HCT116 (cell line): ENCODE data around the gene FPR1. TPM values are rescaled to one million over a fixed set of nuclear protein-coding genes. Genes with fewer than 3 reads are reported as not detected.

Experiments used
- ATAC-seq: fragments of 200-7000 bp; cut with Tn5 transposase; 2 replicates; pipeline ENCODE4 v1.9.1; 2020; ENCODE audit warnings: mild to moderate bottlenecking, moderate library complexity
- BruUV-seq: library from RNA; stranded (reverse); fragments of 400-500 nt; replicated peaks from 2 replicates; lab custom pipeline; 2021; lab: Mats Ljungman, UMichigan
- CTCF ChIA-PET: fragments of 300-600 bp; sonication (Branson Sonifier 250); formaldehyde crosslinking; loops from one replicate; lab custom pipeline; 2021; ENCODE audit warnings: antibody characterized with exemption; lab: Charles Lee
- POLR2A ChIA-PET: fragments of 300-600, 350-600 bp; sonication (Branson Sonifier 250); formaldehyde crosslinking; loops from one replicate; lab custom pipeline; 2021; ENCODE audit warnings: antibody characterized with exemption; lab: Charles Lee
- RAD21 ChIA-PET, 2 experiments: fragments of 300-600 bp; sonication (Branson Sonifier 250); formaldehyde crosslinking; loops; one replicate each; lab custom pipeline; 2023; ENCODE audit warnings: low total read pairs in 2 of 2; ENCODE audit not compliant: uncharacterized antibody in 2 of 2, unreplicated experiment in 2 of 2, low non-redundant PET in 1 of 2; lab: Charles Lee
- DNase-seq: peaks from one replicate; pipeline ENCODE4 v3.0.0-alpha.2; 2010; ENCODE audit warnings: low read depth, low spot score
- H2AFZ ChIP-seq: fragments of 200-600 bp; shearing (Covaris generic), sonication (generic); 2 replicates; pipeline ENCODE4 v1.6.1; 2017; ENCODE audit warnings: low read depth, mixed run types, mixed read lengths, antibody characterized with exemption, low read length; ENCODE audit not compliant: poor library complexity, severe bottlenecking
- H3K27ac ChIP-seq: 2 replicates; pipeline ENCODE4 v1.5.1; 2012; ENCODE audit warnings: low read depth, low read length
- H3K27me3 ChIP-seq: fragments of 200-600 bp; sonication (generic); 2 replicates; pipeline ENCODE4 v1.6.1; 2016; ENCODE audit warnings: mixed run types, low read length, mixed read lengths; ENCODE audit not compliant: insufficient read depth
- H3K36me3 ChIP-seq, 2 experiments: fragments of 200-500 bp in 1 of 2; fragments of 200-600 bp in 1 of 2; sonication (Bioruptor generic) in 1 of 2; sonication (generic) in 1 of 2; 2 replicates each; pipeline versions ENCODE4 v1.5.1 to v1.6.1; 2014 to 2016; ENCODE audit warnings: low read length in 2 of 2, inconsistent platforms in 1 of 2, mixed read lengths in 1 of 2, mixed run types in 1 of 2; ENCODE audit not compliant: insufficient read depth in 2 of 2, control insufficient read depth in 1 of 2
- H3K4me1 ChIP-seq, 2 experiments: fragments of 200-600 bp in 1 of 2; sonication (generic) in 1 of 2; 2 replicates each; pipeline versions ENCODE4 v1.5.1 to v1.6.1; 2012 to 2017; ENCODE audit warnings: low read length in 2 of 2, inconsistent platforms in 1 of 2, mild to moderate bottlenecking in 1 of 2, mixed read lengths in 1 of 2, mixed run types in 1 of 2, moderate library complexity in 1 of 2; ENCODE audit not compliant: insufficient read depth in 2 of 2, control insufficient read depth in 1 of 2
- H3K4me2 ChIP-seq: fragments of 200-600 bp; sonication (generic); 2 replicates; pipeline ENCODE4 v1.6.1; 2017; ENCODE audit warnings: mixed run types, low read length, mixed read lengths
- H3K4me3 ChIP-seq, 2 experiments: fragments of 200-600 bp in 1 of 2; sonication (generic) in 1 of 2; replicated peaks in 1 of 2; 2 replicates each; pipeline ENCODE4 v1.5.1; 2011 to 2016; ENCODE audit warnings: low read length in 2 of 2, control low read depth in 1 of 2, low read depth in 1 of 2, mild to moderate bottlenecking in 1 of 2, mixed read lengths in 1 of 2, mixed run types in 1 of 2
- H3K79me2 ChIP-seq: fragments of 200-600 bp; sonication (generic); 2 replicates; pipeline ENCODE4 v1.6.1; 2017; ENCODE audit warnings: mild to moderate bottlenecking, mixed run types, low read length, moderate library complexity, mixed read lengths; ENCODE audit not compliant: insufficient read depth
- H3K9ac ChIP-seq: fragments of 200-600 bp; sonication (generic); 2 replicates; pipeline ENCODE4 v1.6.1; 2016; ENCODE audit warnings: low read length, mixed read lengths
- H3K9me2 ChIP-seq: fragments of 200-600 bp; sonication (generic), shearing (Covaris generic); 2 replicates; pipeline ENCODE4 v1.6.1; 2017; ENCODE audit warnings: mixed run types, mild to moderate bottlenecking, moderate library complexity; ENCODE audit not compliant: insufficient read depth
- H3K9me3 ChIP-seq, 2 experiments: fragments of 200-500 bp in 1 of 2; fragments of 200-600 bp in 1 of 2; sonication (Bioruptor generic) in 1 of 2; sonication (generic) in 1 of 2; 2 replicates each; pipeline ENCODE4 v1.6.1; 2014 to 2017; ENCODE audit warnings: low read length in 2 of 2, mixed read lengths in 2 of 2, inconsistent platforms in 1 of 2, low read depth in 1 of 2, mild to moderate bottlenecking in 1 of 2, mixed run types in 1 of 2, moderate library complexity in 1 of 2; ENCODE audit not compliant: control insufficient read depth in 1 of 2, insufficient read depth in 1 of 2
- H4K20me1 ChIP-seq: fragments of 200-600 bp; sonication (generic), shearing (Covaris generic); 2 replicates; pipeline ENCODE4 v1.6.1; 2017; ENCODE audit warnings: mixed run types, mild to moderate bottlenecking, moderate library complexity; ENCODE audit not compliant: insufficient read depth
- CBX3 ChIP-seq: IDR thresholded peaks from 2 replicates; pipeline ENCODE4 v1.6.1; 2012; ENCODE audit warnings: low read depth
- EZH2 ChIP-seq: fragments of 200-600 bp; sonication (generic); IDR thresholded peaks from 2 replicates; pipeline ENCODE4 v1.6.1; 2017; ENCODE audit warnings: antibody characterized with exemption, mixed run types
- EZH2phosphoT487 ChIP-seq: fragments of 200-600 bp; IDR thresholded peaks from 2 replicates; pipeline ENCODE4 v1.6.1; 2018; ENCODE audit warnings: antibody characterized with exemption, borderline replicate concordance
- FOSL1 ChIP-seq: IDR thresholded peaks from 2 replicates; pipeline ENCODE4 v1.6.1; 2012; ENCODE audit warnings: low read depth
- JUND ChIP-seq: IDR thresholded peaks from 2 replicates; pipeline ENCODE4 v1.6.1; 2012
- POLR2AphosphoS5 ChIP-seq: IDR thresholded peaks from 2 replicates; pipeline ENCODE4 v1.6.1; 2011; ENCODE audit warnings: mild to moderate bottlenecking, low read depth, low read length, moderate library complexity
- RAD21 ChIP-seq: IDR thresholded peaks from 2 replicates; pipeline ENCODE4 v1.6.1; 2012; ENCODE audit warnings: low read depth, mild to moderate bottlenecking
- SP1 ChIP-seq: IDR thresholded peaks from 2 replicates; pipeline ENCODE4 v1.6.1; 2012; ENCODE audit warnings: low read depth
- TCF7L2 ChIP-seq: IDR thresholded peaks from 2 replicates; pipeline ENCODE4 v1.7.0; 2011; ENCODE audit warnings: borderline replicate concordance, inconsistent platforms; ENCODE audit not compliant: insufficient read depth, insufficient read length; ENCODE audit errors: extremely low read depth
- YY1 ChIP-seq: IDR thresholded peaks from 2 replicates; pipeline ENCODE4 v1.6.1; 2011; ENCODE audit warnings: low read length, low read depth, moderate library complexity, mild to moderate bottlenecking; ENCODE audit not compliant: insufficient replicate concordance; ENCODE audit errors: extremely low read depth
- ZFX ChIP-seq: fragments of 450-650 bp; IDR thresholded peaks from 2 replicates; pipeline ENCODE4 v1.6.1; 2017
- ZNF274 ChIP-seq: fragments of 200-500 bp; sonication (Bioruptor generic); IDR thresholded peaks from 2 replicates; pipeline ENCODE4 v1.6.1; 2014; ENCODE audit warnings: mild to moderate bottlenecking, low read depth, low read length, inconsistent platforms
- intact Hi-C: fragments of 100-400 bp; cut with micrococcal nuclease; formaldehyde crosslinking; loops from 2 replicates; pipeline ENCODE4 v1.10.0; 2022
- total RNA-seq: library from RNA; stranded (reverse); gene quantifications from one replicate; pipeline ENCODE4 v1.2.1, GENCODE V29; 2021; ENCODE audit not compliant: unreplicated experiment
- TF ChIP-seq, protein P1 (sequence below): IDR thresholded peaks from 2 replicates; pipeline ENCODE4 v1.6.1; 2012
- TF ChIP-seq, protein P2 (sequence below): IDR thresholded peaks from 2 replicates; pipeline ENCODE4 v1.6.1; 2012
- TF ChIP-seq, protein P3 (sequence below): IDR thresholded peaks from 2 replicates; pipeline ENCODE4 v1.6.1; 2011; ENCODE audit warnings: mild to moderate bottlenecking, low read length, moderate library complexity; ENCODE audit not compliant: insufficient replicate concordance; ENCODE audit errors: extremely low read depth

The FPR1 gene
- total RNA-seq, 1 experiment from 2014 or later = not detected

DNA sequence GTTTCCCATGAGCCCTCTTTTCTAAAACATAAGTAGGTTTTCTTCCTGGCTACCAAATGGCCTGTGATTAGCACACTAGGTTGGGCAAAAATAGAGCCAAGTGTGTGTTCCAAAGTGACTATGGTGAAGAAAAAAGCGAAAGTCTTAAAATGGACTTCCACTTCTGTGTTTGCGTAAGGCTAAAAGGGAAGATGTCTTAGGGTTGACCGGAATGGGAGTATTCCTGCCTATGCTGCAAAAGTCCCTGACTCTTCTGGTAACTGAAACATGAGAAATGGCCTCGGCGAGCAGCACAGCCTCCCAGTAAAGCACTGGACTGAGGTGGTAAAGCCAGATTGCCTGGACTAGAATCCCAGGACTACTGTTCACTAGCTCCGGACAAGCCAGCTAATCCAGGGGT is 2.4 kb upstream of the FPR1 start:
- intact Hi-C loops = no loop called here
- no peak for DNase-seq
- Histone ChIP-seq H3K27ac (no peak overlapping the region), H3K9me2 (no peaks in the 10 kb centered on the region), H2AFZ (no peak overlapping the region), H3K36me3 (no peaks in the 10 kb centered on the region), H3K9ac (no peak overlapping the region), H3K9me3 (no peaks in the 10 kb centered on the region), H3K79me2 (no peaks in the 10 kb centered on the region), H3K4me1 (peaks cover 7 to 8% of the 10 kb centered on the region in 2 experiments; a peak in 3 of 4 replicates), H3K4me2 (no peak overlapping the region), H3K27me3 (no peaks in the 10 kb centered on the region), H3K4me3 (no peak overlapping the region), H4K20me1 (no peaks in the 10 kb centered on the region)
- TF ChIP-seq, protein P1, sequence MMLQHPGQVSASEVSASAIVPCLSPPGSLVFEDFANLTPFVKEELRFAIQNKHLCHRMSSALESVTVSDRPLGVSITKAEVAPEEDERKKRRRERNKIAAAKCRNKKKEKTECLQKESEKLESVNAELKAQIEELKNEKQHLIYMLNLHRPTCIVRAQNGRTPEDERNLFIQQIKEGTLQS = no peak
- no peak for TF ChIP-seq TCF7L2
- TF ChIP-seq FOSL1 = no peak
- no peak for TF ChIP-seq SP1
- TF ChIP-seq EZH2 = no peak
- TF ChIP-seq, protein P2, sequence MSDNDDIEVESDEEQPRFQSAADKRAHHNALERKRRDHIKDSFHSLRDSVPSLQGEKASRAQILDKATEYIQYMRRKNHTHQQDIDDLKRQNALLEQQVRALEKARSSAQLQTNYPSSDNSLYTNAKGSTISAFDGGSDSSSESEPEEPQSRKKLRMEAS = no peak
- no peak for TF ChIP-seq ZNF274
- TF ChIP-seq YY1 = no peak
- no peak for TF ChIP-seq JUND
- no peak for TF ChIP-seq POLR2AphosphoS5
- no peak for TF ChIP-seq EZH2phosphoT487
- TF ChIP-seq CBX3 = no peak
- TF ChIP-seq ZFX = no peak
- TF ChIP-seq, protein P3, sequence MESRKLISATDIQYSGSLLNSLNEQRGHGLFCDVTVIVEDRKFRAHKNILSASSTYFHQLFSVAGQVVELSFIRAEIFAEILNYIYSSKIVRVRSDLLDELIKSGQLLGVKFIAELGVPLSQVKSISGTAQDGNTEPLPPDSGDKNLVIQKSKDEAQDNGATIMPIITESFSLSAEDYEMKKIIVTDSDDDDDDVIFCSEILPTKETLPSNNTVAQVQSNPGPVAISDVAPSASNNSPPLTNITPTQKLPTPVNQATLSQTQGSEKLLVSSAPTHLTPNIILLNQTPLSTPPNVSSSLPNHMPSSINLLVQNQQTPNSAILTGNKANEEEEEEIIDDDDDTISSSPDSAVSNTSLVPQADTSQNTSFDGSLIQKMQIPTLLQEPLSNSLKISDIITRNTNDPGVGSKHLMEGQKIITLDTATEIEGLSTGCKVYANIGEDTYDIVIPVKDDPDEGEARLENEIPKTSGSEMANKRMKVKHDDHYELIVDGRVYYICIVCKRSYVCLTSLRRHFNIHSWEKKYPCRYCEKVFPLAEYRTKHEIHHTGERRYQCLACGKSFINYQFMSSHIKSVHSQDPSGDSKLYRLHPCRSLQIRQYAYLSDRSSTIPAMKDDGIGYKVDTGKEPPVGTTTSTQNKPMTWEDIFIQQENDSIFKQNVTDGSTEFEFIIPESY = no peak
- TF ChIP-seq RAD21 = no peak
- RAD21 ChIA-PET = no interaction called here
- POLR2A ChIA-PET = no interaction called here
- ATAC-seq = no peak
- CTCF ChIA-PET = no interaction called here
- BruUV-seq = no TSS peak
